CD4-positive, alpha-beta memory T cell (primary cell): Measurements from ENCODE around the gene LLGL2. TPM values are rescaled to one million over a fixed set of nuclear protein-coding genes. Genes with fewer than 3 reads are reported as not detected.

Source experiments
- CTCF ChIA-PET: fragments of 350-600 bp; sonication (Branson Sonifier 250); formaldehyde crosslinking; loops from one replicate; lab custom pipeline; 2021; ENCODE audit warnings: inconsistent platforms; ENCODE audit not compliant: partially characterized antibody; lab: Charles Lee
- POLR2A ChIA-PET: fragments of 350-600 bp; sonication (Branson Sonifier 250); formaldehyde crosslinking; loops from one replicate; lab custom pipeline; 2021; ENCODE audit not compliant: partially characterized antibody; lab: Charles Lee
- DNase-seq, 5 donors: peaks; one replicate each; pipeline versions ENCODE4 v3.0.0 to v3.0.0-alpha.2; 2020 to 2022; ENCODE audit warnings: mixed read lengths in 1 of 5
- H3K27ac ChIP-seq: one replicate; pipeline ENCODE4 v1.7.0; 2013; ENCODE audit warnings: low read depth, low read length
- H3K27me3 ChIP-seq: 2 replicates; pipeline ENCODE4 v1.7.0; 2013; ENCODE audit warnings: mild to moderate bottlenecking, low read length, moderate library complexity; ENCODE audit not compliant: insufficient read depth
- H3K36me3 ChIP-seq: 2 replicates; pipeline ENCODE4 v1.7.0; 2013; ENCODE audit warnings: mild to moderate bottlenecking, low read length, moderate library complexity; ENCODE audit not compliant: insufficient read depth
- H3K4me1 ChIP-seq: 2 replicates; pipeline ENCODE4 v1.7.0; 2013; ENCODE audit warnings: mild to moderate bottlenecking, low read length, moderate library complexity; ENCODE audit not compliant: insufficient read depth
- H3K4me3 ChIP-seq, 2 donors: one replicate each; pipeline ENCODE4 v1.7.0; 2013; ENCODE audit warnings: low read length in 2 of 2, mild to moderate bottlenecking in 1 of 2
- H3K9me3 ChIP-seq, 2 donors: one replicate each; pipeline ENCODE4 v1.7.0; 2013; ENCODE audit warnings: low read length in 2 of 2, control low read depth in 1 of 2; ENCODE audit not compliant: control insufficient read depth in 1 of 2
- H3K27ac Mint-ChIP-seq, 7 donors: one replicate each; pipeline ENCODE4 v1.8.0; 2020 to 2021; ENCODE audit warnings: mixed read lengths in 7 of 7, mild to moderate bottlenecking in 6 of 7, inconsistent platforms in 3 of 7, moderate library complexity in 3 of 7
- H3K27me3 Mint-ChIP-seq, 2 donors: one replicate each; pipeline ENCODE4 v1.8.0; 2020 to 2021; ENCODE audit warnings: mixed read lengths in 2 of 2
- H3K36me3 Mint-ChIP-seq, 2 donors: one replicate each; pipeline ENCODE4 v1.8.0; 2020 to 2021; ENCODE audit warnings: mixed read lengths in 2 of 2, inconsistent platforms in 1 of 2, mild to moderate bottlenecking in 1 of 2
- H3K4me1 Mint-ChIP-seq, 4 donors: one replicate each; pipeline ENCODE4 v1.8.0; 2020 to 2021; ENCODE audit warnings: mixed read lengths in 4 of 4, mild to moderate bottlenecking in 1 of 4
- H3K4me3 Mint-ChIP-seq, 8 donors: one replicate each; pipeline ENCODE4 v1.8.0; 2020 to 2021; ENCODE audit warnings: mixed read lengths in 8 of 8, mild to moderate bottlenecking in 7 of 8, moderate library complexity in 6 of 8, inconsistent platforms in 3 of 8
- H3K9me3 Mint-ChIP-seq, 8 donors: one replicate each; pipeline ENCODE4 v1.8.0; 2020 to 2021; ENCODE audit warnings: mixed read lengths in 8 of 8, mild to moderate bottlenecking in 5 of 8, inconsistent platforms in 3 of 8, moderate library complexity in 1 of 8
- intact Hi-C: fragments of 100-400 bp; cut with micrococcal nuclease; formaldehyde crosslinking; loops from one replicate; pipeline ENCODE4 v1.15.1; 2023
- polyA plus RNA-seq, 2 donors: library from polyadenylated mRNA; unstranded; fragments of 300-500 nt; fragmentation: Illumina TruSeq; gene quantifications; one replicate each; pipeline ENCODE4 v1.2.3, GENCODE V29; 2021
- total RNA-seq, 2 experiments: library from RNA; stranded (reverse); gene quantifications; one replicate each; pipeline ENCODE4 v1.2.3, GENCODE V29; 2021

LLGL2 gene
- total and polyA plus RNA-seq, 4 experiments from 2014 or later = 19.3 to 43.6 (median 32.2) TPM

- peak overlapping the region in 2 of 7 donors; percentile 9 to 22 for H3K27ac Mint-ChIP-seq
- Histone ChIP-seq H3K27ac (no peak overlapping the region), H3K27me3 (no peaks in the 10 kb centered on the region), H3K4me3 (no peak overlapping the region), H3K4me1 (no peaks in the 10 kb centered on the region), H3K9me3 (no peaks in the 10 kb centered on the region), H3K36me3 (no peaks in the 10 kb centered on the region)
- POLR2A ChIA-PET = no interaction called here
- peaks cover 0 to 4% (median under 1%) of the 10 kb centered on the region in 4 donors for H3K4me1 Mint-ChIP-seq
- H3K9me3 Mint-ChIP-seq = peaks cover 0 to 2% (median 0%) of the 10 kb centered on the region in 8 donors
- intact Hi-C loops = no loop called here
- no peak for DNase-seq
- H3K36me3 Mint-ChIP-seq = no peaks in the 10 kb centered on the region
- H3K27me3 Mint-ChIP-seq = no peaks in the 10 kb centered on the region
- H3K4me3 Mint-ChIP-seq = no peak overlapping the region
- CTCF ChIA-PET = no interaction called here
Measured at GRCh38 chr17:75595920-75596313, 70.4 kb downstream of the LLGL2 start.

GRCh38 chr17:75596320-75597087, 71.0 kb downstream of the LLGL2 start:
- no peaks in the 10 kb centered on the region for H3K4me1 ChIP-seq
- H3K27me3 Mint-ChIP-seq = no peaks in the 10 kb centered on the region
- H3K4me1 Mint-ChIP-seq = peaks cover 0 to 2% (median 0%) of the 10 kb centered on the region in 4 donors
- DNase-seq = no peak
- H3K36me3 ChIP-seq = no peaks in the 10 kb centered on the region
- H3K4me3 Mint-ChIP-seq = no peak overlapping the region
- H3K27me3 ChIP-seq = no peaks in the 10 kb centered on the region
- H3K9me3 Mint-ChIP-seq = peaks cover 0 to 2% (median 0%) of the 10 kb centered on the region in 8 donors
- POLR2A ChIA-PET = no interaction called here
- no peak overlapping the region for H3K27ac ChIP-seq
- intact Hi-C loops = no loop called here
- CTCF ChIA-PET = interaction anchor here (1.1 to 1.4 kb wide), 2 partner anchors 14 to 37 kb away, joined by 3 to 4 read pairs; partner anchors contain the start of gene SMIM5
- H3K36me3 Mint-ChIP-seq = no peaks in the 10 kb centered on the region
- no peak overlapping the region for H3K4me3 ChIP-seq
- no peaks in the 10 kb centered on the region for H3K9me3 ChIP-seq
- H3K27ac Mint-ChIP-seq = no peak overlapping the region

- Histone ChIP-seq H3K4me1 (no peaks in the 10 kb centered on the region), H3K9me3 (no peaks in the 10 kb centered on the region), H3K4me3 (no peak overlapping the region), H3K27me3 (no peaks in the 10 kb centered on the region), H3K27ac (no peak overlapping the region), H3K36me3 (no peaks in the 10 kb centered on the region)
- CTCF ChIA-PET = interaction anchor here (0.6 to 3.5 kb wide), 15 partner anchors 10 to 1599 kb away, joined by 3 to 34 read pairs (median 3); partner anchors contain the start of genes RECQL5, SAP30BP and SMIM5
- no peaks in the 10 kb centered on the region for H3K27me3 Mint-ChIP-seq
- DNase-seq = peak; percentile 41 to 62 (median 46)
- H3K9me3 Mint-ChIP-seq = no peaks in the 10 kb centered on the region
- no peaks in the 10 kb centered on the region for H3K36me3 Mint-ChIP-seq
- intact Hi-C loops = no loop called here
- peak overlapping the region in 1 of 7 donors; percentile 30 for H3K27ac Mint-ChIP-seq
- H3K4me1 Mint-ChIP-seq = peaks cover 0 to 3% (median 0%) of the 10 kb centered on the region in 4 donors
- POLR2A ChIA-PET = interaction anchor here (0.5 kb wide), 1 partner anchor 49 kb away, joined by 3 read pairs; no protein-coding TSS in a partner anchor
- H3K4me3 Mint-ChIP-seq = no peak overlapping the region
Measured at GRCh38 chr17:75601057-75601987, 75.8 kb downstream of the LLGL2 start.

GRCh38 chr17:75602644-75603043, 77.1 kb downstream of the LLGL2 start:
- H3K9me3 Mint-ChIP-seq = no peaks in the 10 kb centered on the region
- peaks cover 0 to 3% (median 0%) of the 10 kb centered on the region in 4 donors for H3K4me1 Mint-ChIP-seq
- POLR2A ChIA-PET = no interaction called here
- Histone ChIP-seq H3K4me1 (no peaks in the 10 kb centered on the region), H3K27ac (no peak overlapping the region), H3K36me3 (no peaks in the 10 kb centered on the region), H3K27me3 (no peaks in the 10 kb centered on the region), H3K9me3 (no peaks in the 10 kb centered on the region), H3K4me3 (no peak overlapping the region)
- no peak for DNase-seq
- no peak overlapping the region for H3K4me3 Mint-ChIP-seq
- CTCF ChIA-PET = interaction anchor here (1.0 to 3.5 kb wide), 7 partner anchors 19 to 176 kb away, joined by 3 to 12 read pairs (median 4); partner anchors contain the start of gene SMIM5
- H3K27me3 Mint-ChIP-seq = no peaks in the 10 kb centered on the region
- H3K36me3 Mint-ChIP-seq = no peaks in the 10 kb centered on the region
- H3K27ac Mint-ChIP-seq = no peak overlapping the region
- intact Hi-C loops = no loop called here

- H3K4me1 ChIP-seq = no peaks in the 10 kb centered on the region
- no peaks in the 10 kb centered on the region for H3K9me3 ChIP-seq
- H3K9me3 Mint-ChIP-seq = no peaks in the 10 kb centered on the region
- intact Hi-C loops = no loop called here
- peaks cover 0 to 3% (median 0%) of the 10 kb centered on the region in 4 donors for H3K4me1 Mint-ChIP-seq
- ChIA-PET CTCF (interaction anchor here (1.0 to 1.9 kb wide), 5 partner anchors 20 to 147 kb away, joined by 3 to 5 read pairs (median 3); no protein-coding TSS in a partner anchor), POLR2A (no interaction called here)
- DNase-seq = no peak
- H3K27me3 Mint-ChIP-seq = no peaks in the 10 kb centered on the region
- H3K27me3 ChIP-seq = no peaks in the 10 kb centered on the region
- H3K4me3 Mint-ChIP-seq = no peak overlapping the region
- no peak overlapping the region for H3K4me3 ChIP-seq
- H3K27ac Mint-ChIP-seq = peak overlapping the region in 1 of 7 donors; percentile 57
- no peaks in the 10 kb centered on the region for H3K36me3 Mint-ChIP-seq
- H3K36me3 ChIP-seq = no peaks in the 10 kb centered on the region
- H3K27ac ChIP-seq = no peak overlapping the region
Measured at GRCh38 chr17:75603123-75603522, 77.6 kb downstream of the LLGL2 start.

- Mint-ChIP-seq H3K4me1 (peaks cover 0 to 3% (median 0%) of the 10 kb centered on the region in 4 donors), H3K36me3 (no peaks in the 10 kb centered on the region), H3K27ac (no peak overlapping the region), H3K9me3 (no peaks in the 10 kb centered on the region), H3K27me3 (no peaks in the 10 kb centered on the region), H3K4me3 (no peak overlapping the region)
- no peak for DNase-seq
- no peaks in the 10 kb centered on the region for H3K4me1 ChIP-seq
- no peaks in the 10 kb centered on the region for H3K27me3 ChIP-seq
- no peak overlapping the region for H3K27ac ChIP-seq
- no peak overlapping the region for H3K4me3 ChIP-seq
- intact Hi-C loops = no loop called here
- CTCF ChIA-PET = interaction anchor here (1.1 to 2.9 kb wide), 7 partner anchors 10 to 146 kb away, joined by 3 to 13 read pairs (median 5); partner anchors contain the start of gene SMIM5
- H3K9me3 ChIP-seq = no peaks in the 10 kb centered on the region
- no peaks in the 10 kb centered on the region for H3K36me3 ChIP-seq
- POLR2A ChIA-PET = no interaction called here
Measured at GRCh38 chr17:75604034-75604695, 78.7 kb downstream of the LLGL2 start.
